Neural progenitor cell (in vitro differentiated cells): ENCODE results near the gene NUAK1. TPM values are rescaled to one million over a fixed set of nuclear protein-coding genes. Genes with fewer than 3 reads are reported as not detected.
"Not testable (repeated sequence)": the region's sequence is repeated elsewhere in the genome, so short reads cannot be mapped to it uniquely, and the experiment has no call there.

Experiments
- DNase-seq: peaks from one replicate; pipeline ENCODE4 v3.0.0-alpha.2; 2016; ENCODE audit warnings: low spot score
- H2AFZ ChIP-seq: fragments of 200-600 bp; sonication (generic); replicated peaks from 2 replicates; pipeline ENCODE4 v1.6.1; 2016; ENCODE audit warnings: antibody characterized with exemption
- H3F3A ChIP-seq: fragments of 200-600 bp; sonication (generic); 2 replicates; pipeline ENCODE4 v1.6.1; 2016; ENCODE audit warnings: antibody characterized with exemption, low read depth
- H3K27ac ChIP-seq: fragments of 200-600 bp; sonication (generic); 2 replicates; pipeline ENCODE4 v1.5.1; 2016; ENCODE audit warnings: mild to moderate bottlenecking
- H3K27me3 ChIP-seq: fragments of 200-600 bp; sonication (generic); 2 replicates; pipeline ENCODE4 v1.6.1; 2016; ENCODE audit warnings: mild to moderate bottlenecking, moderate library complexity
- H3K36me3 ChIP-seq: fragments of 200-600 bp; sonication (generic); 2 replicates; pipeline ENCODE4 v1.5.1; 2016
- H3K4me1 ChIP-seq: fragments of 200-600 bp; sonication (generic); 2 replicates; pipeline ENCODE4 v1.6.1; 2016; ENCODE audit warnings: mixed run types
- H3K4me2 ChIP-seq: fragments of 200-600 bp; sonication (generic); 2 replicates; pipeline ENCODE4 v1.6.1; 2016
- H3K4me3 ChIP-seq: fragments of 200-600 bp; sonication (generic); 2 replicates; pipeline ENCODE4 v1.5.1; 2016
- H3K79me2 ChIP-seq: fragments of 200-600 bp; sonication (generic); 2 replicates; pipeline ENCODE4 v1.6.1; 2016; ENCODE audit warnings: low read depth
- H3K9ac ChIP-seq: fragments of 200-600 bp; sonication (generic); 2 replicates; pipeline ENCODE4 v1.6.1; 2016
- H3K9me3 ChIP-seq: fragments of 200-600 bp; sonication (generic); 2 replicates; pipeline ENCODE4 v1.5.1; 2016; ENCODE audit warnings: low read depth
- H4K20me1 ChIP-seq: fragments of 200-600 bp; sonication (generic); 2 replicates; pipeline ENCODE4 v1.6.1; 2016; ENCODE audit warnings: low read depth
- H3K27ac Mint-ChIP-seq: 3 replicates; pipeline ENCODE4 v1.8.0; 2021; ENCODE audit warnings: mixed read lengths
- H3K27me3 Mint-ChIP-seq: 2 replicates; pipeline ENCODE4 v1.8.0; 2022; ENCODE audit warnings: low read depth, mild to moderate bottlenecking, inconsistent platforms, moderate library complexity, mixed read lengths; ENCODE audit not compliant: insufficient read depth
- H3K36me3 Mint-ChIP-seq: 3 replicates; pipeline ENCODE4 v1.8.0; 2021; ENCODE audit warnings: mixed read lengths
- H3K4me1 Mint-ChIP-seq: 3 replicates; pipeline ENCODE4 v1.8.0; 2021; ENCODE audit warnings: mixed read lengths
- H3K4me3 Mint-ChIP-seq: 3 replicates; pipeline ENCODE4 v1.8.0; 2021; ENCODE audit warnings: mild to moderate bottlenecking, moderate library complexity, mixed read lengths
- H3K9me3 Mint-ChIP-seq: 3 replicates; pipeline ENCODE4 v1.8.0; 2020; ENCODE audit warnings: mixed read lengths
- EZH2 ChIP-seq: fragments of 200-600 bp; sonication (generic); IDR thresholded peaks from 2 replicates; pipeline ENCODE4 v1.6.1; 2017; ENCODE audit warnings: antibody characterized with exemption, mild to moderate bottlenecking, moderate library complexity
- EZH2phosphoT487 ChIP-seq: fragments of 200-600 bp; sonication (generic); IDR thresholded peaks from 2 replicates; pipeline ENCODE4 v1.6.1; 2017; ENCODE audit warnings: antibody characterized with exemption
- total RNA-seq: library from RNA; depleted of rRNA; stranded (reverse); fragments of >200 nt; gene quantifications from 2 replicates; pipeline ENCODE4 v1.2.3, GENCODE V29; 2015; ENCODE audit warnings: low replicate concordance
- TF ChIP-seq, protein P1 (sequence below): fragments of 200-600 bp; sonication (generic); IDR thresholded peaks from 2 replicates; pipeline ENCODE4 v1.5.1; 2017; ENCODE audit warnings: antibody characterized with exemption, mild to moderate bottlenecking

NUAK1 gene
- total RNA-seq, 1 donor from 2014 or later, result 18.8 TPM

DNA sequence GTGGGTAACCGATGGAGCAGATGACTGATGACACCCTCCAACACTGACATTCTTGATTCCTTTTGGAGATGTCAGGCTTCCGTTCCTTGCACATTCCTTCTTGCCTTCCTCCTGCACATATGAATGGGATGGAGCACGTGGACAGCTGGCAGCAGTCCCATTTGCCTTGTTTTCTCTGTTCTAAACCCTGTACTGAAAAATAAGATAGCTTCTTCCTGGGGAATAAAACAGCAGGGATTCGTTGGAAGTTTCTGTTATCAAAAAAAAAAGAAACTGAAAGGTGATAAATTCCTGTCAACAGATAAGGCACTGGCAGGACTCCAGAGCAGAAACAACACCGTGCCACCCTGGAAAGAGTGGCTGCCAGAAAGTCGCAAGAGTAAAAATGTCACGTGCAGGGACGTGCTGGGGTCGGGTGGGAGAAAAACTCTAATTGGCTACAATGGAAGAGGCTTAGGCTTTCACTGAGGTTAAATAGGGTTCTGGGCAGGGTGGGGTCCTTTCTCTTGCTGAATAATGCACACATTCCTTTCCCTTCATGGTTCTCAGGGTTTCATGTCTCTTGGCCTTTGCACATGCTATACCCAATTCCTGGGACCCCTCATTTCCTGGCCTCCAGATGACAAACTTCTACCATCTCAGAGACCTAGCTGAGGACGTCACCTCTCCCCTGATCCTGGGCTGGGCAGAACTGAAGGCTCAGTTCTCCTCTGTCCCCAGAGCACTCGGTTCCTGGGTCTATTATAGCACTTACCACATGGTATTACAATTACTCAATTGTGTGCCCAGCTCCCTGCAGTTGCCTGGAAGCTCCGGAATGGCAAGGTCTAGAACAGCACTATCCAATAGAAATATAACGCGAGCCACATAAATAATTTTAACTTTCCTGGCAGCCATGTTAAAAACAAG, 7.0 kb upstream of the NUAK1 start:
- Histone ChIP-seq H3K9me3 (no peaks in the 10 kb centered on the region), H2AFZ (no peak overlapping the region), H3K36me3 (no peaks in the 10 kb centered on the region), H3K4me1 (peaks cover 20% of the 10 kb centered on the region), H3K4me3 (no peak overlapping the region), H3K4me2 (peak overlapping the region; percentile 40), H4K20me1 (peaks cover 9% of the 10 kb centered on the region), H3K27me3 (no peaks in the 10 kb centered on the region), H3K27ac (no peak overlapping the region), H3F3A (peaks cover 3% of the 10 kb centered on the region), H3K9ac (no peak overlapping the region), H3K79me2 (peaks cover 13% of the 10 kb centered on the region)
- no peak overlapping the region for H3K4me3 Mint-ChIP-seq
- no peaks in the 10 kb centered on the region for H3K27me3 Mint-ChIP-seq
- peaks cover 6% of the 10 kb centered on the region for H3K36me3 Mint-ChIP-seq
- no peak for DNase-seq
- H3K9me3 Mint-ChIP-seq, result no peaks in the 10 kb centered on the region
- TF ChIP-seq, protein P1, sequence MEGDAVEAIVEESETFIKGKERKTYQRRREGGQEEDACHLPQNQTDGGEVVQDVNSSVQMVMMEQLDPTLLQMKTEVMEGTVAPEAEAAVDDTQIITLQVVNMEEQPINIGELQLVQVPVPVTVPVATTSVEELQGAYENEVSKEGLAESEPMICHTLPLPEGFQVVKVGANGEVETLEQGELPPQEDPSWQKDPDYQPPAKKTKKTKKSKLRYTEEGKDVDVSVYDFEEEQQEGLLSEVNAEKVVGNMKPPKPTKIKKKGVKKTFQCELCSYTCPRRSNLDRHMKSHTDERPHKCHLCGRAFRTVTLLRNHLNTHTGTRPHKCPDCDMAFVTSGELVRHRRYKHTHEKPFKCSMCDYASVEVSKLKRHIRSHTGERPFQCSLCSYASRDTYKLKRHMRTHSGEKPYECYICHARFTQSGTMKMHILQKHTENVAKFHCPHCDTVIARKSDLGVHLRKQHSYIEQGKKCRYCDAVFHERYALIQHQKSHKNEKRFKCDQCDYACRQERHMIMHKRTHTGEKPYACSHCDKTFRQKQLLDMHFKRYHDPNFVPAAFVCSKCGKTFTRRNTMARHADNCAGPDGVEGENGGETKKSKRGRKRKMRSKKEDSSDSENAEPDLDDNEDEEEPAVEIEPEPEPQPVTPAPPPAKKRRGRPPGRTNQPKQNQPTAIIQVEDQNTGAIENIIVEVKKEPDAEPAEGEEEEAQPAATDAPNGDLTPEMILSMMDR, result no peak
- TF ChIP-seq EZH2 (no peak), EZH2phosphoT487 (no peak)
- no peak overlapping the region for H3K27ac Mint-ChIP-seq
- H3K4me1 Mint-ChIP-seq, result peaks cover 36% of the 10 kb centered on the region

DNA sequence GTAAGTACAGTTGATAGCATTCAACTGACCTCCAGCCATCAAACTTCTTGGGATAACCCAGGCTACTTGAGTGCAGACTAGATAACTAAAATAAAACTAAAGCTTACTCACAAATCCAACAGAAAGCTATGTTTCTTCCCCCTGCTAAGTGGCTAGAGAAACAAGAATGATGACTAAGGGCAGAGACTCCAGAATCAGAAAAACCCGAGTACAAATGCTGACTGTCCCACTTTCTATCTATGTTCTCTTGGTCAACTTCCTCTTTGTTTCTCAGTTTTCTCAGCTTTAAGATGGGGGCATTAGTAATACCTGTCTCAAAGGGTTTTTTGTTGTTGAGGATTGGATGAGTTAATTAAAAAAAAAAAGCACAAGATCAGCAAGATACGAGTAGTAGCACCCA, 6.1 kb upstream of the NUAK1 start:
- H3K4me1 ChIP-seq, result peaks cover 29% of the 10 kb centered on the region

DNA sequence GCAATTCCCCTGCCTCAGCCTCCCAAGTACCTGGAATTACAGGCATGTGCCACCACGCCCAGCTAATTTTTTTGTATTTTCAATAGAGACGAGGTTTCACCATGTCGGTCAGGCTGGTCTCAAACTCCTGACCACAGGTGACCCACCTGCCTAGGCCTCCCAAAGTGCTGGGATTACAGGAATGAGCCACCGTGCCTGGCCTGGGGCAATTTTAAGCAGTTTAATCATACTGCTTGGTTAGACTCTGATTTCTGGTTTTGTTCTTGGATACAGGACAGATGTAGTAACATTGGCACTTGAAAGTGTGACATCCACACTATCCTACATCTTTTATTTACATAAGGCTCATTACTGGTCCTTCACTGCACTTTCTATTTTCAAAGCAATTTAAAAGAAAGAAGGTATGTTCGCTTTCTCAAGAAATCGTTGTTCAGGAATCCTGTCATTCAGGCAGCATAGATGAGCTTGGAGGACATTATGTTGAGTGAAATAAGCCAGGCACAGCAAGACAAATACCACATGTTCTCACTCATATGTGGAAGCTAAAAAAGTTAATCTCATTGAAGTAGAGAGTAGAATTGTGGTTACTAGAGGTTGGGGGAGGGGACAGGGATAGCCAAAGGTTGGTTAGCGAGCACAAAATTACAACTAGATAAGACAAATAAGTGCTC, 4.0 kb upstream of the NUAK1 start:
- Mint-ChIP-seq H3K27ac (no peak overlapping the region), H3K36me3 (peaks cover 6% of the 10 kb centered on the region), H3K4me3 (peak overlapping the region; percentile 63), H3K27me3 (peaks cover 3% of the 10 kb centered on the region), H3K9me3 (no peaks in the 10 kb centered on the region), H3K4me1 (peaks cover 43% of the 10 kb centered on the region)
- Histone ChIP-seq H3K79me2 (peaks cover 36% of the 10 kb centered on the region), H4K20me1 (peaks cover 13% of the 10 kb centered on the region), H3F3A (peaks cover 24% of the 10 kb centered on the region), H3K4me2 (peak overlapping the region; percentile 50), H3K9ac (no peak overlapping the region), H3K27ac (no peak overlapping the region), H3K27me3 (peaks cover 5% of the 10 kb centered on the region), H3K4me3 (no peak overlapping the region), H3K9me3 (no peaks in the 10 kb centered on the region), H3K36me3 (no peaks in the 10 kb centered on the region), H3K4me1 (peaks cover 31% of the 10 kb centered on the region), H2AFZ (no peak overlapping the region)
- no peak for DNase-seq
- TF ChIP-seq, protein P1, result no peak
- TF ChIP-seq EZH2, result no peak

More for the DNA sequence above, 6.1 kb upstream of the NUAK1 start:
- H3K79me2 ChIP-seq, result peaks cover 22% of the 10 kb centered on the region
- Mint-ChIP-seq H3K4me1 (peaks cover 43% of the 10 kb centered on the region), H3K27ac (no peak overlapping the region), H3K4me3 (no peak overlapping the region), H3K27me3 (no peaks in the 10 kb centered on the region), H3K9me3 (no peaks in the 10 kb centered on the region), H3K36me3 (peaks cover 6% of the 10 kb centered on the region)
- peaks cover 12% of the 10 kb centered on the region for H3F3A ChIP-seq
- no peak for TF ChIP-seq EZH2
- TF ChIP-seq EZH2phosphoT487, result no peak
- TF ChIP-seq, protein P1, result no peak
- no peaks in the 10 kb centered on the region for H3K27me3 ChIP-seq
- H3K36me3 ChIP-seq, result no peaks in the 10 kb centered on the region
- no peaks in the 10 kb centered on the region for H3K9me3 ChIP-seq
- H3K4me2 ChIP-seq, result no peak overlapping the region
- H4K20me1 ChIP-seq, result peaks cover 9% of the 10 kb centered on the region
- no peak for DNase-seq
- H3K9ac ChIP-seq, result no peak overlapping the region
- no peak overlapping the region for H3K27ac ChIP-seq
- H2AFZ ChIP-seq, result no peak overlapping the region
- no peak overlapping the region for H3K4me3 ChIP-seq

DNA sequence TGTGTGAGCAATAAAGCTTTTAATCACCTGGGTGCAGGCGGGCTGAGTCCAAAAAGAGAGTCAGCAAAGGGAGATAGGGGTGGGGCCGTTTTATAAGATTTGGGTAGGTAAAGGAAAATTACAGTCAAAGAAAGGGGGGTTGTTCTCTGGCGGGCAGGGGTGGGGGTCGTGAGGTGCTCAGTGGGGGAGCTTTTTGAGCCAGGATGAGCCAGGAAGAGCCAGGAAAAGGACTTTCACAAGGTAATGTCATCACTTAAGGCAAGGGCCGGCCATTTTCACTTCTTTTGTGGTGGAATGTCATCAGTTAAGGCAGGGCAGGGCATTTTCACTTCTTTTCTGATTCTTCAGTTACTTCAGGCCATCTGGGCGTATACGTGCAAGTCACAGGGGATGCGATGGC, 3.2 kb upstream of the NUAK1 start:
- H3K27ac ChIP-seq, result not testable (repeated sequence)
- peaks cover 48% of the 10 kb centered on the region for H3K4me1 Mint-ChIP-seq

More for the DNA sequence above, 3.2 kb upstream of the NUAK1 start:
- not testable (repeated sequence) for H3K4me2 ChIP-seq, H3K9me3 ChIP-seq, H3K36me3 ChIP-seq, H3K9ac ChIP-seq, H3K27me3 Mint-ChIP-seq, DNase-seq, H2AFZ ChIP-seq, H3K36me3 Mint-ChIP-seq, H3K27ac Mint-ChIP-seq, H3K4me3 ChIP-seq, H3K9me3 Mint-ChIP-seq
- Histone ChIP-seq H4K20me1 (peaks cover 19% of the 10 kb centered on the region), H3F3A (peaks cover 30% of the 10 kb centered on the region), H3K27me3 (peaks cover 13% of the 10 kb centered on the region), H3K4me1 (peaks cover 37% of the 10 kb centered on the region), H3K79me2 (peaks cover 44% of the 10 kb centered on the region)
- peak overlapping the region; percentile 76 for H3K4me3 Mint-ChIP-seq
